ENCODE data around the gene COX4I1. TPM values are rescaled to one million over a fixed set of nuclear protein-coding genes. Genes with fewer than 3 reads are reported as not detected.

Gene COX4I1
- total RNA-seq, 1 donor from 2014 or later: 308 TPM

DNA sequence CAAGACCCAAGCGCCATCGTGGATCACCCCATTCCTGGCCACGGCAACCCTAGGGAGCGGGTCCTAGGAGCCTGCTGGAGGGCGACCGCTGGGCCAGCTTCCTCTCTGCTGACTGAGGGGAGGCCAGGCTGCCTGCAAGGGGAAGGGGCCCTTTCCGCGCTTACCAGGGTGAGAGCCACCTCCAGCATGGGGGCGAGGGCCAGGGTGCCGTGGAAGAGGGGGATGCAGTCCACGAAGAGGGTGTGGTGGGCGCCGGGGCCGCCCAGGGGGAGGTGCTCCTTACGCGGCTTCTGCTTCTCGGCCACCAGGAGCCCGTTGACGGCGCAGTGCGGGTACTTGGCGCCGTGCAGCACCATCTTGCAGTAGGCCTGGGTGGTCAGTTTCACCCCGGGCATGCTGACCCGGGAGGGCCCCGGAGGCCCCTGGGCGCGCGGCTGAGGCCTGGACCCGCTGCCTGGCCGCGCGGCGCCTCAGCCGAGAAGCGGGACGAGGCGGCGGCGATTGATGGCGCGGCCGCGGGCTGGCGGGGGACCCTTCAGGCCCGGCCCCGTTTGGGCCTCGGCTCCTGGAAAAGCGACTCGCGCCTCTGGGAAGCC lies 496 bp upstream of the COX4I1 start:
- Histone ChIP-seq H3K27me3 (no peaks in the 10 kb centered on the region), H3F3A (ENCODE audit: low read depth) (peaks cover 10% of the 10 kb centered on the region), H2AFZ (replicated peaks) (peak overlapping the region; percentile 53), H3K27ac (no peak overlapping the region), H3K36me3 (peaks cover 4% of the 10 kb centered on the region), H3K79me2 (ENCODE audit: low read depth) (peaks cover 99% of the 10 kb centered on the region), H3K9me3 (ENCODE audit: low read depth) (no peaks in the 10 kb centered on the region), H3K4me2 (peak overlapping the region; percentile 84), H3K9ac (peak overlapping the region; percentile 88), H4K20me1 (ENCODE audit: low read depth) (peaks cover 55% of the 10 kb centered on the region), H3K4me3 (peak overlapping the region; percentile 88), H3K4me1 (no peaks in the 10 kb centered on the region)
- peak overlapping the region; percentile 89 for H3K4me3 Mint-ChIP-seq
- peaks cover 42% of the 10 kb centered on the region for H3K36me3 Mint-ChIP-seq
- H3K9me3 Mint-ChIP-seq: no peaks in the 10 kb centered on the region
- DNase-seq (ENCODE audit: low spot score): no peak
- peaks cover 28% of the 10 kb centered on the region for H3K4me1 Mint-ChIP-seq
- TF ChIP-seq EZH2 (IDR thresholded peaks at IDR 0.05) (peak; percentile 7), EZH2phosphoT487 (IDR thresholded peaks at IDR 0.05) (no peak)
- TF ChIP-seq, protein P1, sequence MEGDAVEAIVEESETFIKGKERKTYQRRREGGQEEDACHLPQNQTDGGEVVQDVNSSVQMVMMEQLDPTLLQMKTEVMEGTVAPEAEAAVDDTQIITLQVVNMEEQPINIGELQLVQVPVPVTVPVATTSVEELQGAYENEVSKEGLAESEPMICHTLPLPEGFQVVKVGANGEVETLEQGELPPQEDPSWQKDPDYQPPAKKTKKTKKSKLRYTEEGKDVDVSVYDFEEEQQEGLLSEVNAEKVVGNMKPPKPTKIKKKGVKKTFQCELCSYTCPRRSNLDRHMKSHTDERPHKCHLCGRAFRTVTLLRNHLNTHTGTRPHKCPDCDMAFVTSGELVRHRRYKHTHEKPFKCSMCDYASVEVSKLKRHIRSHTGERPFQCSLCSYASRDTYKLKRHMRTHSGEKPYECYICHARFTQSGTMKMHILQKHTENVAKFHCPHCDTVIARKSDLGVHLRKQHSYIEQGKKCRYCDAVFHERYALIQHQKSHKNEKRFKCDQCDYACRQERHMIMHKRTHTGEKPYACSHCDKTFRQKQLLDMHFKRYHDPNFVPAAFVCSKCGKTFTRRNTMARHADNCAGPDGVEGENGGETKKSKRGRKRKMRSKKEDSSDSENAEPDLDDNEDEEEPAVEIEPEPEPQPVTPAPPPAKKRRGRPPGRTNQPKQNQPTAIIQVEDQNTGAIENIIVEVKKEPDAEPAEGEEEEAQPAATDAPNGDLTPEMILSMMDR (IDR thresholded peaks at IDR 0.05): peak; percentile 14
- no peak overlapping the region for H3K27ac Mint-ChIP-seq
- H3K27me3 Mint-ChIP-seq (ENCODE audit: insufficient read depth, low read depth): peaks cover 4% of the 10 kb centered on the region

DNA sequence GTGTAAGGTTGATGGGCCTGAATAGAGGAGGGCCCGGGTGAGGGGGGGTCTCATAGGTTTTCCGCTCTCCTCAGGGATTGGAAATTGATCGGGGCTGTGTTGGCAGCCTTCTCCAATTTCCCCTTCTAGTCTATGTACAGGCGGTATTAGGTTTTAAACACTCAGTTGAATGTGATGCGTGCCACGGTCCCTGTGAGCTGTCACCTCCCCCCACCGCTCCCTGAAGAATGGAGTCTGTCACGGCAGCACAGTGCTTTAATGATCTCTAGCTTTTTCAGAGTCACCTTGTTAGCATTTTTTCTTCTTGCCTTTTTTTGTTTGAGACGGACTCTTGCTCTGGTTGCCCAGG lies 800 bp downstream of the COX4I1 start:
- DNase-seq (ENCODE audit: low spot score): peak; percentile 23
- TF ChIP-seq EZH2 (IDR thresholded peaks at IDR 0.05): no peak
- TF ChIP-seq, protein P1 (IDR thresholded peaks at IDR 0.05): no peak
- TF ChIP-seq EZH2phosphoT487 (IDR thresholded peaks at IDR 0.05): no peak
- Histone ChIP-seq H3K4me2 (peak overlapping the region; percentile 84), H2AFZ (replicated peaks) (no peak overlapping the region), H3K36me3 (peaks cover 4% of the 10 kb centered on the region), H3K4me1 (no peaks in the 10 kb centered on the region), H3K9me3 (ENCODE audit: low read depth) (no peaks in the 10 kb centered on the region), H3K9ac (peak overlapping the region; percentile 83), H3K79me2 (ENCODE audit: low read depth) (peaks cover 86% of the 10 kb centered on the region), H4K20me1 (ENCODE audit: low read depth) (peaks cover 43% of the 10 kb centered on the region), H3K27me3 (no peaks in the 10 kb centered on the region), H3F3A (ENCODE audit: low read depth) (peaks cover 10% of the 10 kb centered on the region), H3K4me3 (peak overlapping the region; percentile 88), H3K27ac (no peak overlapping the region)
- Mint-ChIP-seq H3K27me3 (ENCODE audit: insufficient read depth, low read depth) (peaks cover 4% of the 10 kb centered on the region), H3K36me3 (peaks cover 45% of the 10 kb centered on the region), H3K4me3 (peak overlapping the region; percentile 94), H3K4me1 (peaks cover 28% of the 10 kb centered on the region), H3K27ac (peak overlapping the region; percentile 81), H3K9me3 (no peaks in the 10 kb centered on the region)

DNA sequence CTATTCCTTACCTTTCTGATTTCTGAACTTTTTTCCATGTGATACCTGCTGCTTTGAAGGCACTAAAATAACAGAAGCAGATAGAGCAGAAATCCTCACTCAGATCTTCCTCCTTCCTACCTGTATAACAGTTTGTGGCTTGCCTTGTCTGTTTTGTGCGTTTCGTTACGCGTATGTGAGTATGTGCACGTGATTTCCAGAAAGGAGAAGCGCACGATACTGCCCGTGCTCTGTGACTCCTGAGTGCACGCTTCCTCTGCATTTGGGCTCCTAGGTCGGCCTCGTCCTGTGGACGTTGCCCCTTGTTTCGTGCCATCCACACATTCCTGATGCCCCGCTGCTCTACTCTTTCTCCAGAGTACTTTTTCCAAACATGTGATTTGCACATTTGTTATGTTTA lies 4.1 kb downstream of the COX4I1 start:
- no peaks in the 10 kb centered on the region for H3K9me3 Mint-ChIP-seq
- no peak overlapping the region for H3K27ac Mint-ChIP-seq
- peaks cover 17% of the 10 kb centered on the region for H3K4me1 Mint-ChIP-seq
- no peak for DNase-seq (ENCODE audit: low spot score)
- H3K27me3 Mint-ChIP-seq (ENCODE audit: insufficient read depth, low read depth): peaks cover 4% of the 10 kb centered on the region
- peaks cover 47% of the 10 kb centered on the region for H3K36me3 Mint-ChIP-seq
- Histone ChIP-seq H4K20me1 (ENCODE audit: low read depth) (peaks cover 26% of the 10 kb centered on the region), H3K27me3 (no peaks in the 10 kb centered on the region), H2AFZ (replicated peaks) (no peak overlapping the region), H3K36me3 (peaks cover 4% of the 10 kb centered on the region), H3K79me2 (ENCODE audit: low read depth) (peaks cover 54% of the 10 kb centered on the region), H3K9ac (no peak overlapping the region), H3K4me2 (no peak overlapping the region), H3F3A (ENCODE audit: low read depth) (peaks cover 6% of the 10 kb centered on the region), H3K27ac (no peak overlapping the region), H3K9me3 (ENCODE audit: low read depth) (no peaks in the 10 kb centered on the region), H3K4me3 (no peak overlapping the region), H3K4me1 (no peaks in the 10 kb centered on the region)
- TF ChIP-seq, protein P1 (IDR thresholded peaks at IDR 0.05): no peak
- TF ChIP-seq EZH2 (IDR thresholded peaks at IDR 0.05) (no peak), EZH2phosphoT487 (IDR thresholded peaks at IDR 0.05) (no peak)
- no peak overlapping the region for H3K4me3 Mint-ChIP-seq
